Measurements from ENCODE around the gene ATAD3C.
"Not testable (repeated sequence)": the region's sequence is repeated elsewhere in the genome, so short reads cannot be mapped to it uniquely, and the experiment has no call there.

ATAD3C gene

GRCh38 chr1:1418464-1419362 is 30.8 kb upstream of the ATAD3C start:
- DNase-seq (ENCODE audit: low read depth in 2 of 2, low spot score in 1 of 2), result no peak

DNA sequence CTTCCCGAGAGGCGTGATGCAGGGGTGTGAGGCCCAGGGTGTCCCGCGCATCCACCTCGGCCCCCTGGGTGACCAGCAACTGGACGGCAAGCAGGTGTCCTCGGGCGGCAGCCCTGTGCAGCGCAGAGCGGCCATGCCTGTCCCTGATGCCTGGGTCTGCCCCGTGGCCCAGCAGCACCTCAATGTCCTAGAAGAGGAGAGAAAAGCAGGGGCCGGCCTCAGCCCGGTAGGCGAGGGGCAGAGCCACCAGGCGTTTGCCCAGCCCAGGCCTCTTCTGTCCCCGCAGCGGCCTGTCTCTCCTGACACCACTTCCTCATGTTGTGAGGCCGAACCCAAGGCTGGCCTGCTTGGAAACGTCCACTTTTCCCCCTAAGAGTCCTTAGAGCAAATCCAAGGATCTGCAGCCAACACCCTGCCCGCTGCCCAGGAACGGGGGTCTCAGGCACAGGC is 30.1 kb upstream of the ATAD3C start:
- no peak for DNase-seq (ENCODE audit: low read depth in 2 of 2, low spot score in 1 of 2)

DNA sequence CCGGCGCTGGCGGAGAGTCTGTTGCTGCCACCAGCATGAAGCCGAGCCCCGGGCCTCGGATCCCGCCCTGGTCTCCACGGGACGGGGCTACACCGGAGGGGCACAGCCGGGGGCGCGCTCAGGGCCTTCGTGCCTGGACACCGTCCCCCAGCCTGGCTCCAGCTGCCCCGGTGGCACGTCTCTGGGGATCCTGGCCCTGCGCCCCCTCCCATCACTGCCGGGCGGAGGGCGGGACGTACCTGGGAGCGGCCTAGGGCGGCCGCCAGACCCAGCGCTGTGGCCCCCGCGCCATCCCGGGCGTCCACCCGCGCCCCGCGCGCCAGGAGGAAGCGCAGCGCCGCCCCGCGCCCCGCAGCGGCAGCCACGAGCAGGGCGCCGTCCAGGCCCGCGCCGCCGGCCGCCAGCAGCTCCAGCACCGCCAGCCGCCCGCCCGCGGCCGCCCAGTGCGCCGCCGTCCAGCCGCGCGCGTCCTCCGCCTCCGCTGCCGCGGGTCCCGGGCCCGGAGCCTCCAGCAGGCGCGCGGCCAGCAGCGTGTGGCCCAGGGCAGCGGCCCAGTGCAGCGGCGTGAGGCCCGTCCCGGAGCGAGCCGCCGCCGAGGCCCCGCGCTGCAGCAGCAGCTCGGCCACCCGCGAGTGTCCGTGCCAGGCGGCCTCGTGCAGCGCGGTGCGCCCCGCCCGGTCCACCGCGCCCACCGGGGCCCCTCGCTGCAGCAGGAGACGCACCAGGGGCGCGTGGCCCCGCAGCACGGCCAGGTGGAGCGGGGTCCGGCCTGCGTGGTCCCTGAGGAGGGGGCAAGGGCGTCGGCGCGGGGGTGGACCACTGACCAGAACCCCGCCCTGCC is 29.5 kb upstream of the ATAD3C start:
- DNase-seq (ENCODE audit: low read depth in 2 of 2, low spot score in 1 of 2), result no peak

- no peak for DNase-seq (ENCODE audit: low read depth in 2 of 2, low spot score in 1 of 2)
These were observed 28.8 kb upstream of the ATAD3C start for GRCh38 chr1:1420654-1421141.

DNA sequence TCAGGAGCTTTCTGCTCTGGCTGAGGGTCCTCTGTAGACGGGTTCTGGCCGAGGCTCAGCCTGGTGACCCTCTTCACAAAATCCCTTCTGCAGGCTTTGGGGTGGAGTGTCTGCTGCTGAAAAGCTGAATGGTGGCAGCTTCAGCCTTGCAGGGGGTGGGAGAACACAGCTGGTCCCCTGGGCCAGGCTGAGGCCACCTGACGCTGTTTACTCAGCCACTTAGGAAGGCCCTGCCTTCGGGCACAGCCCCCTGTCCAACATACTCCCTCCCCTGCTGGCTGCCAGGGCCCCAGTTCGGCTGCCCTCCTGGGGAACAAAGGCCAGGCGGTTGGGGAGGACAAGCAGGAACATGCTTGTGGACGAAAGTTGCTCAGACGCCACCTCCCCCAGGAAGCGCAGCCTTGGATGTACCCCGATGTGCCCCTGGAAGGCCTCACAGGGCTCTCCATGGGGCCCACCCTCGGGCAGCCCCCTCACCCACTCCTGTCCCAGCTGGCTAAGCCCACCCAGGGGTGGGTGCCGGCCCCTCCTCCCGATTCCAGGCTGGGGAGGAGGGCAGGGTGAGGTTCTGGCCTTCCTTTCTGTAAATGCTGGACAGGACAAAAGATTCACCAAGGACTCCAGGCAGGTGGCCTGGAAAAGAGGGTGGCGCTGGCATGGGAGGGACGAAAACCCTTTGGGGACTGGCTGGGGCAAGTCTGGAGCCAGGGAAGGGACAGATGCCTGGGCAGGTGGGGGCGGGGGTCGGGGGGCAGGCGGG is 28.2 kb upstream of the ATAD3C start, which contains the start of gene ANKRD65:
Gene ANKRD65 (minus strand): TSS at position 130 of the 760 bp plus-strand sequence. CDS start 271 bp downstream, outside the sequence.
- no peak for DNase-seq (ENCODE audit: low read depth in 2 of 2, low spot score in 1 of 2)

- DNase-seq (ENCODE audit: low read depth in 2 of 2, low spot score in 1 of 2), result no peak
These were observed 27.5 kb upstream of the ATAD3C start for GRCh38 chr1:1421907-1422464.

- no peak for DNase-seq (ENCODE audit: low read depth in 2 of 2, low spot score in 1 of 2)
These were observed 26.8 kb upstream of the ATAD3C start for GRCh38 chr1:1422465-1423244.

DNA sequence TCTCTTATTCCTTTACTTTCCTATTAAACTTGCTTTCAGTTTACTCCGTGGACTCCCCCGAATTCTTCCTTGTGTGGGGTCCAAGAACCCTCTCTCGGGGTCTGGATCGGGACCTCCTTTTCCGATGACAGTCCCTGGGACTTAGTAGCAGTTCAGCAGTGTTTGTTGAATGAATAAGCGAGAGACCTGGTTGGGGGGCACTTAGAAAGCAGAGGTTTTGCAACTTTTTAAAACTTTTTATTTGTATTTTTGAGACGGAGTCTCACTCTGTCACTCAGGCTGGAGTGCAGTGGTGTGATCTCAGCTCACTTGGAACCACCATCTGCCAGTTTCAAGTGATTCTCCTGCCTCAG is 26.3 kb upstream of the ATAD3C start:
- no peak for DNase-seq (ENCODE audit: low read depth in 2 of 2, low spot score in 1 of 2)

DNA sequence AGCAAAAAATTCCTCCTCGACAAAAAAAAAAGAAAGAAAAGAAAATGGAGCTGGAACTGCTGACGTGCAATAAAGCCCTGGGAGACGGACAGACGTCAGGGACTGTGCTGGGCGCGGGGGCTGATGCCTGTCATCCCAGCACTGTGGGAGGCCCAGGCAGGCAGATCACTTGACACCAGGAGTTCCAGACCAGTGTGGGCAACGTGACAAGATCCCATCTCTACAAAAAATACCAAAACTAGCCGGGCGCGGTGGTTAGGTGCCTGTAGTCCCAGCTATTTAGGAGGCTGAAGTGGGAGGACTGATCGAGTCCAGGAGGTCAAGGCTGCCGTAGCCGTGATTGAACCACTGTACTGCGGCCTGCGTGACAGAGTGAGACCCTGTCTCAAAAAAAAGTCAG is 24.8 kb upstream of the ATAD3C start:
- DNase-seq (ENCODE audit: low read depth in 2 of 2, low spot score in 1 of 2), result no peak

DNA sequence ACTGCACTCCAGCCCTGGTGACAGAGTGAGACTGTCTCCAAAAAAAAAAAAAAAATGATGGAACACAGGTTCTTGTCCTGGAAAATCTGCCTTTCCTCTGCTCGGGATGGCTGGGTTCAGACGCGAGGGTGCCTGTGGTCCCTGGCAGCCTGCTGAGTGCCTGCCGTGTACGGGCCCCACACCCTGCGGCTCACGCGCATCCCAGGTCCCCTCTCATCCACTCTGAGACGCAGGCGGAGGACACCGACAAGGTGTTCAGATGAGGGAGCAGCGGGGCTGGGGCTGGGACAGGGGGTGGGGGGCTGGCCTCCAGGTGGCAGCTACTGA is 24.1 kb upstream of the ATAD3C start:
- DNase-seq (ENCODE audit: low read depth in 2 of 2, low spot score in 1 of 2), result no peak

DNA sequence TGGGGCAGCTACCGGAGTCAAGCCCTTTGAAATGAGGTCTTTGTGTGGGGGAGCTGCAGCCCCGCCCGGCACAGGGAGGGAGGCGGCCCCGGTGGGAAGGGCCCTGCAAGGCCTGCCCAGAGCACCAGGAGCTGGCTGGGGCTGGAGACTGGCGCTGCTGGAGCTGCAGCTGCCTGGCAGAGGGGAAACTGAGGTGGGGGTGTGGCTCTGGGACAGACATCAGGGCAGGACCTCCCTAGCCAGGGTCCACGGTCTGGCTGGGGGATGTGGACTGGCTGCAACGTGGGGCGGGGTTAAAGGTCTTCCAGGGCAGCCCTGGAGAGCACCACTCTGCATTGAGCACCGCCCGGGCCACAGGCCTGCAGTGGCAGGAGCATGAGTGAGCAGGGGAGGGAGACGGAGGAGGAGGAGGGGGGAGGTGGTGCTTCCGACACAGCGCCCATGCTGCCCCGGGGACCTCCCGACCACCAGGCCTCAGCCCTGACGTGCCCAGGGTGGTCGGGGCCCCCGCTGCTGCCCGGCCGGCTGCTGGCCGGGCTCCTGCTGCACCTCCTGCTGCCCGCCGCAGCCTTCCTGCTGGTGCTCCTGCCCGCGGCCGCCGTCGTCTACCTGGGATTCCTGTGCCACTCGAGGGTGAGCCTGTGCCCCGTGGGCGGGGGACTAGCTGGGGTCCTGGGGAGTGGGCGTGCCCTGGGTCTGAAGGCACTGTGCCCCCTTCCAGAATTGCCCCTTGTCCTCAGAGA is 23.6 kb upstream of the ATAD3C start:
- DNase-seq (ENCODE audit: low read depth in 2 of 2, low spot score in 1 of 2), result no peak

DNA sequence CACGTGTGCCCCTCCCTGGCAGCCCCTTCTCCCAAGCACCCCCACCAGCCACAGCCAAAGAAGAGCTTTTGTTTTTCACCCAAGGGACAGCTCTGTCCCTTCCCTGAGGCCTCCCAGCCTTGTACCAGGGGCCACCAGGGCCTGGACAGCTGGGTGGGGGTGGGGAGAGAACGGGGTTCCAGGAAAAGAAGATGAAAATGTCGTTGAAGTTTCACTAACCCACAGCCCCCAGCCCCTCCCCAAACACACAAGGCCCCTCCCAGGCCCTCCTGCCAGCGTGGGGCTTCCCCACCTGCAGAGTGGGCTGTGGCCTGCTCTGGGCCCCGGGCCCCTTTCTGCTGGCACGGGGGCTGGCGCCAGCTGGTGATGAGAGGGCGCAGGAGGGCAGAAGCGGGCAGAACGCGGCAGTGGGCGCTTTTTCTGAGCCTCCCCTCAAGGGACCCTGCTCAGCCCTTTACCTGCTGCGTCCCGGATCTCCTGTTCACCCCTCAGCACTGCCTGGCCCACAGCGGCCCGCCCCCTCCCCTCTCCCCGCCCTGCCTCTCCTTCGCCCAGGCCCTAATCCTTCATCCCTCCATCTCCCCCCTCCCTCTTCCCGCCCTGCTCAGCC is 22.9 kb upstream of the ATAD3C start:
- DNase-seq (ENCODE audit: low read depth in 2 of 2, low spot score in 1 of 2), result no peak

DNA sequence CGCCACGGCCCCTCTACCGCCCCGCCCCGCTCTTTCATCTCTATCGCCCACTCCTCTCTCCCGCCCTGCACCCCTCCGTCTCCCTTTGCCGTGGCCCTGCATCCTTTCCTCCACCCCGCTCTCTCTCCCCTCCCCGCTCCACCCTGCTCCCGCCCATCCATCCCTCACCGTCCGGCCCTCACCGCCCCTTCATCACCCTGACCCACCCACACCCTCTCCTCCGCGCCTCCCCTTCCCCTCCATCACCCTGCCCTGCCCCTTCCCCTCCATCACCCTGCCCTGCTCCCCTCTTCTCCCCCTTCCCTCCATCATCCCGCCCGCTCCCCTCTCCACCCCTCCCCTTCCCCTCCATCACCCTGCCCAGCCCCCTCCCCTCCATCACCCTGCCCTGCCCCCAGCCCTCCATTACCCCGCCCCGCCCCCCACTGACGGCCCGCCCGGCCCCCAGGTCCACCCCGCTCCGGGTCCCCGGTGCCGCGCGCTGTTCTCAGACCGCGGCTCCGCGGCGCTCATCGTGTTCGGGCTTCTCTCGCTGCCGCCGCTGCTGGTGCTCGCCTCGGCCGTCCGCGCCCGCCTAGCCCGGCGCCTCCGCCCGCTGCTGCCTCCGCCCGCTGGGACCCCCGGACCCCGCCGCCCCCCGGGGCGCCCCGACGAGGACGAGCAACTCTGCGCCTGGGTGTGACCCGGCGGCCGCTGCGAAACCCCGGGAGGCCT is 22.2 kb upstream of the ATAD3C start:
- no peak for DNase-seq (ENCODE audit: low read depth in 2 of 2, low spot score in 1 of 2)

- DNase-seq (ENCODE audit: low read depth in 2 of 2, low spot score in 1 of 2), result no peak
These were observed 21.7 kb upstream of the ATAD3C start for GRCh38 chr1:1427820-1428148.

GRCh38 chr1:1428174-1428573 is 21.3 kb upstream of the ATAD3C start:
- DNase-seq (ENCODE audit: low read depth in 2 of 2, low spot score in 1 of 2), result no peak

- DNase-seq (ENCODE audit: low read depth in 2 of 2, low spot score in 1 of 2), result not testable (repeated sequence)
These were observed 20.5 kb upstream of the ATAD3C start for GRCh38 chr1:1428967-1429366.

DNA sequence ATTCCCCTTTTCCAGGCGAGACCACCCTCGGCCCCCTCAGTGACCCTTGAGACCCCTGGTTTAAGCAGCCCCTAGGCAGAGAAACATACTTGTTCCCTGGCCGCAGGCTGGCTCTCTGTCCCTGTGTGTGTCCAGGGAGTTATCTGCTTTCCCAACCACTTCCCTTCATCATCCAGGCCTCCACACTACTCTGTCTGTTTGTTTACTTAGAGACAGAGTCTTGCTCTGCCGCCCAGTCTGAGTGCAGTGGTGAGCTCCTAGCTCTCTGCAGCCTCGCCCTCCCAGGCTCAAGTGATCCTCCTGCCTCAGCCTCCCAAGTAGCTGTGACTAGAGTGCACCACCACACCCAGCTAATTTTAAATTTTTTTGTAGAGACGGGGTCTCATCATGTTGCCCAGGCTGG is 19.8 kb upstream of the ATAD3C start:
- DNase-seq (ENCODE audit: low read depth in 2 of 2, low spot score in 1 of 2), result no peak

- no peak for DNase-seq (ENCODE audit: low read depth in 2 of 2, low spot score in 1 of 2)
These were observed 19.1 kb upstream of the ATAD3C start for GRCh38 chr1:1430114-1430982.
